HG03060 (cell line): ENCODE data around the gene LYPD6B.

Experiments
- ATAC-seq: cut with Tn5 transposase; IDR thresholded peaks from one replicate; pipeline ENCODE4 v1.9.1; 2021; ENCODE audit warnings: low read depth, moderate number of reproducible peaks; ENCODE audit not compliant: unreplicated experiment

The LYPD6B gene

DNA sequence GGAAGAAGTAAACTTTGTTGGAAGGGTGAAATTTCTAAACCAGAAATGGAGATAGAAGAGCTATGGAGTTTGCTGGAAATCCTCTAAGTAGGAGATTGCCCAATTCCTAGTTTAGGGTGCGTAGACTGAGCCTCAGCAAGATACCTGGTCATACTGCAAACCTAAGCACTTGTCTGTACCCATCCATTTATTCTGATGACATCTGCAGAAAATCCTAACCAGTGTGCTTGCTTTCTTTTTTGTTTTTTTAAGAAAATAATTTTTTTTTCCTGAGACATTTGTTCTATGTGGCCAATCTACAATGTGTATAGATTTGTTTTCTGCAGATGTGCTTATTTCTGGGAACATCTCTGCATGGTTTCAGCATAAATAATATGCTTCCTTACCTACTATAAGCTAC is 144.7 kb downstream of the LYPD6B start:
- no peak for ATAC-seq

DNA sequence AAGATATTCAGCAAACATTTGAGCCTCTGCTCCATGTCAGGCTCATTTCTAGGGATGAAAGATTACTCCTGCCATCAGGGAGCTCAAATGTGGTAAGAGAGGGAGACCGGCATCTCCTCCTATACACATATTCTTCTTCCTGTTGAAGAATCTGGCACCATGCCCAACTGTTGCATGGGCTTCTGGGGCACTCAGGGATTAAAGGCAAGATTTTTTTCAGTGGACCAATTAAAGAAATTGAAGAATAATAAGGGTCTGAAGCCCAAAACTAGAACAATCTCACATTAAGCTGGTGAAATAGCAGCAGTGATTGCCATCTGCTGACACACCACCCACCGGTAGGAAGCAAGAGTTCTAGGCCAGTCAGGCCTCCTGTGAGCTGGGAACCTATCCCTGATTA is 146.5 kb downstream of the LYPD6B start:
- no peak for ATAC-seq

DNA sequence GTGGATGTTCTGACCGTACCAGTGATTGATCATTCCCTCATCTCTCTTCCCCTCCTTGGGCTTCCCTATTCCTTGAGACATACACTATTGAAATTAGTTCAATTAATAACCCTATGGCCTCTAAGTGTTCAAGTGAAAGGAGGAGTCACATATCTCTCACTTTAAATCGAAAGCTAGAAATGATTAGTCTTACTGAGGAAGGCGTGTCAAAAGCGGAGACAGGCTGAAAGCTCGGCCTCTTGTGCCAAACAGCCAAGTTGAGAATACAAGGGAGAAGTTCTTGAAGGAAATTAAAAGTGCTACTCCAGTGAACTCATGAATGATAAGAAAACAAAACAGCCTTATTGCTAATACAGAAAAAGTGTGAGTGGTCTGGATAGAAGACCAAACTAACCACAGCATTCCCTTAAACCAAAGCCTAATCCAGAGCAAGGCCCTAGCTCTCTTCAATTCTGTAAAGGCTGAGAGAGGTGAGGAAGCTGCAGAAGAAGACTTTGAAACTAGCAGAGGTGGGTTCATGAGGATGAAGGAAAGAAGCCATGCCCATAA is 147.5 kb downstream of the LYPD6B start:
- ATAC-seq = no peak

DNA sequence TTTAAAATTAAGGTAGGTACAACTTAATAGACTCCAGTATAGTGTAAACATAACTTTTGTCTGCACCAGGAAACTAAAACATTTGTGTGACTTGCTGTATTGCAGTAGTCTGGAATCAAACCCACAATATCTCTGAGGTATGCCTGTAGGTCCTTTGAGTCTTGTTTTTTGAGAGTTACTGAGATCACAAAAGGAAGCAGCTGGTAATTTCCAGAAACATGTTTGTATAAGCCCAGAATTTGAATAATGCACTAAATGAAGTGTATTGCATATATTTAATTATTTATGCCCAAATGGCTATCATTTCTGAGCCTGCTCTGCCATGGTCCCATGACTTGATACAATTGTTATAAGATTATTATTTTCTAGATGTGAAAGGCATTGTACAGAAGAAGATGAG is 148.6 kb downstream of the LYPD6B start:
- no peak for ATAC-seq

DNA sequence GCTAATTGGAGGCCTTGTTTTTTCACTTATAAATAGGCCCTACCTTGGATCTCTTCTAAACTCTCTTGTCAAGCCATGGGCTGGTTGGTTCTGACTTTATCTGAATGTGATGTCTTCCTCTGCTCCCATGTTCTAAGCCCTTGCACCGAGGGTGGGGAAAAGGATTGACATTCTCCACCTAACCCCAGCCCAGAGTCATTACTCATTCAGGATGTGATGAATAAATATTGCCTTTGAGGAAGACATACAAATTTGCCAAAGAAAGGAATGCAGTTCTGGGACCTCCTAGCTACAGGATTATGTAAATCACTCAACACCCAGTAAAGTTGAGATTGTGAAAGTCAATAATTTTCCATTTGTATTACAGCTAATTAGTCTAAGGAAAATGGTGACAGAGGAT is 149.8 kb downstream of the LYPD6B start:
- ATAC-seq = no peak

DNA sequence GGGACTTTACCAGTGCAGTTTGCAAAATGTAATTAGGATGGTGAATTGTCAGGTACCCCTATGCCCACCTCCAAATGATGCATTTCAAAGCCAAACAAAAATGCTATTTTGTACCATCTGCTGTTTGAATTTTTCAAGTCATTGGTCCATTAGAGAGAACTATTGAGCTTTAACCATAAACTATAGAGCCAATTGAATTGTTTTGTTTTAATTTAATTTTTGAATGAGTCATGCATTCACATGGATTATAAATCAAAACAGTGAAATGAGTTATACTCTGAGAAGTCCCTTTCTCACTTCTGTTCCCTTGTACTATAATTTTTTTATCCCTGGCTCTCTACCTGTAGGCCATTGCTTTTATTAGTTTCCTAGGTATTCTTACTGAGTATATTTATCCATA is 151.3 kb downstream of the LYPD6B start:
- no peak for ATAC-seq

DNA sequence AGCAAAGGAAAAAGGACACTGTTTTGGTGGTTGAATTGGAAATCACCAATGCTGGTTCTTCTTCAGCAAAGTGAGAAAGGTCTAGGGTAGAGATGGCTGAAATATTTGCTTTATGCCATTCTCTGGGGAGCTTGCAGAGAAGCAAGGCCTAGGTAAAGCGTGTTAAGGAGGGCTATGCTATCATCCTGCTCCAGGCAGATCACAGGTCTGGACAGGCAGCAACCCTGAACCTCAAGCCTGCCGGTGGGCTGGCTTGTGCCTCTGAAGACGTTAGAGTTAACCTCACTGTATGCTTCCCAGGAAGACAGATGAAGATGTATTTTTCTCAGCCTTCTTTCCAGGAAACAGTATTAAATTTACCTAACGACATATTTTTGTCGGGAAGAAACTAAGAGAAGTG is 153.4 kb downstream of the LYPD6B start:
- ATAC-seq = no peak

DNA sequence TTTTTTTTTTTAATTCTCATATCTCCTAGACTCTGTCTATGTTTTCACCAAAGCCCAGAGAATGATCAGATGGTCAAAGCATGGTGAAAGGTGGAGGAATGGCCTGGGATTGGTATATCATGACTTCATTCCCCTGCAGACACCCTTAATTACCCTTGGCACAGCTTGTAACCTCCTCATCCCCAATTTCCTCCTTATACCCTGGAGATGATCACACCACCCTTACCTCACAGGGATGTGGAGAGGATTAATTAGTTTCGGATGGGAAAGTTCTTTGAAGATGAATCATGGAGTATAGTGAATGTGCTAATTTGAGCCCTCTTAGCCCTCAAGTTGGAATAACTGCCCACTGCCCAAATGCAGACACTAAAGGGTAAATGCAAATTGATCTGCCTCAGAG is 153.9 kb downstream of the LYPD6B start:
- ATAC-seq = no peak

DNA sequence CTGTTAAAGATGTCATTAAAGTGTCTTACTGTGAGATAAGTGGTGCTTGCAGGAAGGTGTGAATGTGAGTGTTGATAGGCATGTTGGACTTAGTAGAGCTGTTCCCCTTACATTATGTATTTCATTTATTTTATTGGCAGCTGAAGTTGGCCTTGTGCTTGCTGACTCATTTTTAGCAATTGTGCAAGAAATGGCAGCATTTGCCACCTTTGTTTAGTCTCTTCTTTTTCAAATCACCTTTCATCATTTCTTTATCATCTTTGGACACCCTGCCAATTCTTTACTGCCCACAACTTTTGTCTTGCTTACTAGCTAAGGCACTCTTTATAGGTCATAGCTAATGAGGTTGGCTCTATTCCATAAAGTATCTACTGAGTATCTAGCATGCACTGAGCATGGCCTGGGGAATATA is 161.6 kb downstream of the LYPD6B start:
- ATAC-seq = no peak

DNA sequence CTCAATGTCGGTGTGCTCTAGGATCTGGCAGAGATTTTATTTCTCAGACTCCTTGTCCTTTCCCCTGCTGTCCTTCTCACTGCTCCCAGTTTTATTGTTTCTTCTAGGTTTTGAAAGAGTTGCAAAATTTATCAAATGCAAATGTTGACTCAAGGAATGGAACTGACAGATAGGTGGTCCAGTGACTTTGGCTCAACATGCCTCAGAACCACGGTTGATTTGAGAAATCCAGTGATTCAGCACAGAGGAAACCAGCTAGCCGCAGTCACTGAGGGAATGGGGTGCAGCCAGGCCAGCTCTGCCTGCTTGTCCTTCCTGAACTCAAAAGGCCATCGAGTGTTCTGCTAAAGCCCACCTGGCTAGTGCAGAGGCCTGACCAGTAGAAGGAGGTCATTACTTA is 166.2 kb downstream of the LYPD6B start:
- ATAC-seq = no peak

DNA sequence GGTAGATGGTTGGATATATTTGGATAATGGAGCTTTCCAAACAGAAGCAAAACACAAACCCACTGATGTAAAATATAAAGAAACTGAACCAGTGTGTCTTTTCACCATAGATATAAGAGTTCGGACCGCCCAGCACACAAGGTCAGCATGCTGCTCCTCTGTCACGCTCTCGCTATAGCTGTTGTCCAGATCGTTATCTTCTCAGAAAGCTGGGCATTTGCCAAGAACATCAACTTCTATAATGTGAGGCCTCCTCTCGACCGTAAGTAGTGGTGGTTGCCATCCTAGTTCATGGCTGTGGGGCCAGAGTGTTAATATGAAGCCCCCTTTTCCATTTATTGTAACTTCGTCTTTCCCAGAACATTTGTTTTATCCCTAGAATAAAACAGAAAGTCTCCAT is 166.6 kb downstream of the LYPD6B start:
- no peak for ATAC-seq

DNA sequence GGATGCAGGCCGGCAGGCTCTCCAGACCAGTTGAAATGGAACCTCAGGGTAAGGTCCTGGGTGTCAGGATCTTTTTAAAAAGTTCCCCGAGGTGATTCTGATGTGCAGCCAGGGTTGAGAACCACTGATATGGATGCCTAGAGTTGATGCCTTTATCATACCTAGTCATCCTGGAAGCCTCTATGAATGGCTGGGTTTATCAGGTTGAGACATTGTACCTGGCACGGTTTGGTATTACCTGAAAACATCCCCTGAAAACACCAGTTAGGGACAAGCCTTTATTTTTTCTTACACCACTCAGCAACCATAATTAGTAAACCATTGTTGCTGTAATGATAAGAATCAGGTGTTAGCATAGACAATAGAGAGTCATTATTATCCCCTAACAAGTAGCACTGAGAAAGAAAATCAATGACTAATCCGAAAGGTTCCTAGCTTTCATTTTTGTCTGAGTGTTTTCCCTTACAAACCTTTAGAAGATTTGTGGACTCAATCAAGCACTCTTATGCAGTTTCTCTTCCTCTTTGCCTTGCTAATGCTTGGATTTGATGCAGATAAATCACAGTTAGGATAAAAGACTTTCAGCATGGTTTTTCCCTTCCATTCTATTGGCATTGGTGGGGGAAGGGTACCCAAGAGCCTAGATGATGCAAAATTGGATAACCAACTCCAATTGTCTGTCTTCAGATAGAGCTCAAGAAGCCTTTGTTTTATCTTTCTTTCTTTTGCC is 175.4 kb downstream of the LYPD6B start:
- no peak for ATAC-seq

DNA sequence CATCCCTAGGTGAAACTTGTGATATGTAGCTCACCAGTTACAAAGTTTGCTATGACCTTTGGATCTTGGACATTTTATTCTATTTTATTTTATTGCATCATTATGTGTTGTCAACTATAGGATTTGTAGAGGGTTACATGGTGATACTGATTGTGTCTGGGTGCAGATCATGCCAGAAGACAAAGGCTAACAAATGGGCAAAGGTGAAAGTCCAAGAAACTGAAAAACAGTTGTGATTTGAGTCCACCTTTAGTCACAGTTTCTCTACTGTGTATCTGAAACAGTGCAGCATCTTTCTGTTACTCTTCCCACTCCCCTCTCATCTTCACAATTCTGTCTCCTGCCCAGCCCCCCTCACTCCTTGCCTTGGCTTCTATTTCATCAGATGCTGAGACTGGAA is 180.0 kb downstream of the LYPD6B start:
- no peak for ATAC-seq

DNA sequence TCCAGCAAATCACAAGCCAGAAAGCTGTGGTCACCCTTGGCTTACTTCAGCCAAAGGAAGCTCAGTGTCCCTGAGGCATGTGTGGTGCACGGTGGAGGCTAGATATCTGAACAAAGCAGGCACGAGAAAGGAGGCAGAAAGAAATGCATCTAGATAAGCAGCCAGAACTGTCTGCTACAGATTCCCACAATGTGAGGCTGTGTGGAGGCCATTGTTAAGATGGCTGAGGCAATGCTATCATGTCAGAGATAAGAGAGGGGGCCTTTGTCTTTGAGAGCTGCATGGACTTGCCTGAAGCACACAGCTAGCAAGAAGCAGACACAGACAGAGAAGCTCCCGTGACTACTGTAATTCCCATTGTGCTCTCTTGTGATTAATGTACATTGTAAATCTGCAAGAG is 181.4 kb downstream of the LYPD6B start:
- no peak for ATAC-seq

DNA sequence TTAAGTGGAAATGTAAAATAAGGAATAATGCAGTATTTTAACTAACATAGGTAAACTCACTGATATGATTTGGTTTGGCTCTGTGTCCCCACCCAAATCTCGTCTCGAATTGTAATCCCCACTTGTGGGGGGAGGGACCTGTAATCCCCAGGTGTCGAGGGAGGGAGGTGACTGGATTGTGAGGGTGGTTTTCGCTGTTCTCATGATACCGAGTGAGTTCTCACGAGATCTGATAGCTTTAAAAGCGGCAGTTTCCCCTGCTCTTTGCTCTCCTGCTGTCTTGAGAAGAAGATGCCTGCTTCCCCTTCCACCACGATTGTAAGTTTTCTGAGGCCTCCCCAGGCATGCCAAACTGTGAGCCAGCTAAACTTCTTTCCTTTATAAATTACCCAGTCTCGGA is 182.5 kb downstream of the LYPD6B start:
- ATAC-seq = no peak

DNA sequence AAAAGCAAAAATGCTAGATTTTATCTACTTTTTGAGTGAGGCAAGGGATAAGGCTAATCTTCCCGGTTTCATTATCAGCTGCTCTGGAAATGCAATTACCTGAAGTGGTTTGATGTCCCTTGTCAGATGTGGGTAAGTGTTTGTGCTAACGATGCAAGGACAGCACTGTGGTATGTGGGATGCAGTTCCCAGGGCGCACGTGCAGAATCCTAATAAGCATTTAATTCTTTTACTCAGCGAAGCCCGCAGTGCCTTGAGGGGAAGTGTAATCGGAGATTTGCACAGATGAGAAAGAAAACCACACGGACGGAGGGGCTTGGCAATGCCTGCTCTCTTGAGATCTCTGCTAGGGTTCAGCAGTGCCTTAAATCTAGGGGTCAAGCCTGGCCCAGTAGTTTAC is 183.4 kb downstream of the LYPD6B start:
- no peak for ATAC-seq

DNA sequence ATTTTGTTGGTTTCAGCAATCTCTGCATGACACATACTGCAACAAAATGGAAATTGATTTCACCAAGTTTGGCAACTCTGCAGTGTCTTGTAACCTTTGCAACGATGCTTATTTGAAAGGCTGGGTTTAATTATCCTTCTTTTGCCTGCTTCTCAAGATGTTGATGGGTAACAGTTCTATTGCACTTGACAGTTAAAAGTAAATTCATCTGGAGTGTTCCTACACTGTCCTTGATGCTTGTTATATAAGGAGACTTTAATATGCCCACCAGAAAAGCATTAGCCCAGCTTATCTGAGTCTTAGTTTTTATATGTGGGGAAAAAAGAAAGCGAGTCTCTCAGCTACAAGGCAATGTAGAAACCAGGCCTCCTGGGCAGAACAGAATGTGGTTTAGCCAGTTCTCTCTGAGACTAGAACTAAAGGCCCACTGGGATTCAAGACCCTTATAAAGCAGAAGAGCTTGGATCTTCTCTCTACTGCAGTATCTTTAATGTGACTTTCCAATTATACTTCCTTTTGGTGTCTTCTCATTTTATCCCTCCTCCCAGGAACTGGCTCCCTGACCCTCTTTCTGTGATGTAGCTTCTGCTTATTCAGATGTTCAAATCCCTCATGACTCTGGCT is 185.1 kb downstream of the LYPD6B start:
- no peak for ATAC-seq

DNA sequence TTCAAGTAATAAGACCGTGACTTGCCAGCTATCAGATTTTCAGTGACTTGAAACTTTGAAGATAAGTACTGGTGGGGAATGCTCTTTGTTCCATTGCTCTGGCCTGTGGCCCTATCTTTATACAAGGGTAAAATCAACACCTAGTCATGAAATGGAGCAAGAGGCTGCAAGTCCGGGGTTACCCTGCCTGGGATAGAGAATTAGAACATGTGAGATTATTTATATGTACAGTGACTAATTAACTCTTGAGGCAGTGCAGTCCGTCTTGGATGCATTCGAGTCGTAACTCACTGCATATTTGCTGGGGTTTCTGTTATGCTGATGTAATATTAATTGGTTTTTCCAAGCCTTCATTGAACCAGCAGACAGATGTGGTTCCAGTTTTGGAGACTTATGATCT is 186.0 kb downstream of the LYPD6B start:
- ATAC-seq = no peak

DNA sequence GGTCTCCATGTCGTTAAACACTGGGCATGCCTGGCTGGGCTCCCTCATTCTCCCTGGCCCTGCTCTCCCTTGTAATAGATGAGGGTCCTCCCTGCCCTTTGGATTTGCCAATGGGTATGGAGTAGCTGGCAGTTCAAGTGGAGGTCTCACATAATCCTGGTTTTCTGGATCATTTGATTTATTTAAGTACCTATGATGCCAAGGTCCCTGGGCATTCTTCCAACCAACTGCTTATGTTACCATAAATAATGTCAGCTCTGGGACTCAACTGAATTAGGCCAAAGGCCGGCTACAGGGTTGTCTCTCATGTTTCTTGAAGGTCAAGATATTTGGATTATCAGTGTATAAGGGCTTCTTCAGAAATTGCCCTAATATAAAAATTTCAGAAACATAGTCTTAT is 186.9 kb downstream of the LYPD6B start:
- ATAC-seq = no peak

DNA sequence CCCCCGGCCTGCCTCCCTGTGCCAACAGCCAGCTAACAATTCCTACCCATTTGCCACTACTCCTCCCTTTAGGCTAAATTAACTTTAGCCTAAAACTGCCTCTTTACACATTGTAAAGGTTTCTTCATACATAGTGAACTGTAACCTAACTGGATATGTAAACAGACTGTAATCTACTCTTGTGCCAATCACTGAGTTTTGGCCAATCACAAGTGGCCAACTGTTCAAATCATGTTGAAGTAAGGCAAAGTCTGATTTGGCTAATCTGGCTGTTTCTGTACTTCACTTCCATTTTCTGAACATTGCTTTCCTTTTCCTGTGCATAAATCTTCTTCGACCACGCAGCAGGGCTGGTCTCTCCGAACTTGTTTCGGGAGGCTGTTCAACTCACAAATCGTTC is 188.3 kb downstream of the LYPD6B start:
- no peak for ATAC-seq

DNA sequence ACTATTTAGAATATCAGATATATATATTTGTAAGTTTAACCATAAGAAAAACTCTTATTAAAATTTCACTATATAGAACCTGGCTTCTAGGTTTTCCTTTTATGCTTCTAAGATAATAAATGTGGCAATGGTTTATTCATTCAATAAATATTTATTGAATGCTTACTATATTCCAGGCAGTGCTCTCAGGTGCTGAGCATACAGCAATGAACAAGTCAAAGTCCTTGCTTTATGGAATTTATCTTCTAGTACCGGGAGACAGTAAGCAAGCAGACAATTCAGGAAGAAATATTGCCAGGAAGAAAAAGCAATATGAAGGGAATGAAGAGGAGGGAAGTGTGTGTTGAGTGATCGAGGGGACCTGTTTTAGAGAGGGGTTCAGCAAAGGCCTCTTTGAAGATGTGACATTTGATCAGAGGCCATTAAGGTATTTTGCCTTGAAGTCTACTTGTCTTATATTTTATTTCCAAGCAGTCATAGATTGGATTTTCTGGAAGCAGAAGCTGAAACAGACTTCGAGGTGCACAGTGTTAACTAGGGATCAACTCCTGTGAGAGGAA is 197.4 kb downstream of the LYPD6B start:
- no peak for ATAC-seq

DNA sequence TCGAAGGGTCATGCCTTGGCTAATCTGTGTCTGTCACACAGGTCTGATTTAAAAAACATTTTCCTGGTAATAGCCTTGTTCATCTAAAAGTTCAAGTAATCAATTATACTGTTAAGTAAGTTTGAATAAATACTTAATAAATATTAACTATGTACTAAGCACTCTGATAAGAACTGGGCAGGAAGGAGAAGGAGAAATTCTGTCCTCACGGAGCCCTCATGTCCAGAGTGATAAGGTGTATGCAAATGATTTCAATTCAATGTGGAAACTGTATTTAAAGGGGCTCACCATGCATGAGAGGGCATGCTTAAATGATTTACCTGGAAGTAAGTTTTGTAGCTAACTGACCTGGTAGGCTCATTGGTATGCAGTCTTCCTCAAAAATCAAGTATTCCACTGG is 197.9 kb downstream of the LYPD6B start:
- ATAC-seq = no peak
